HG02938 (cell line): ENCODE measurements around the gene ARL15.
"Not testable (repeated sequence)": the region's sequence is repeated elsewhere in the genome, so short reads cannot be mapped to it uniquely, and the experiment has no call there.

Experiments
- ATAC-seq: cut with Tn5 transposase; IDR thresholded peaks from one replicate; pipeline ENCODE4 v1.9.1; 2021; ENCODE audit warnings: mild to moderate bottlenecking, moderate library complexity; ENCODE audit not compliant: unreplicated experiment

Gene ARL15

GRCh38 chr5:54103871-54104270 is 206.5 kb downstream of the ARL15 start:
- ATAC-seq, result no peak

- no peak for ATAC-seq
Observed at GRCh38 chr5:54098267-54098666, 212.1 kb downstream of the ARL15 start.

DNA sequence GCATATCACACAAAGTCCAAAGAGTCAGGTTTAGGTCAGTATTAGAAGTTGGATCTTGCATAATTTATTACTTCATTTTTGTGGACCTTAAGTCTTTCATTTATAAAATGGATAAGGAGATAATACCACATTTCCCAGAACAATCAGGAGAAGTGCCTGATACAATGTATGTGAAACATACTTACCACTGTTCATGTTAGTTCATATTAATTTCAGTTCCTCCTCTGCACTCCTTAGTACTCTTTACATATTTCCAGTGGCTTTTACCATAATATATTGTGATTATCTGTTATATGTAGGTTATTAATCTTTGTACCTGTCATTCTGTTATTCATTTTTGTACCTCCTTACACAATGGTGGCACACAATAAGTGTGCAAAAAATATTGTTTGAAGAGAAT is 214.4 kb downstream of the ARL15 start:
- no peak for ATAC-seq

GRCh38 chr5:54094706-54095105 is 215.7 kb downstream of the ARL15 start:
- no peak for ATAC-seq

DNA sequence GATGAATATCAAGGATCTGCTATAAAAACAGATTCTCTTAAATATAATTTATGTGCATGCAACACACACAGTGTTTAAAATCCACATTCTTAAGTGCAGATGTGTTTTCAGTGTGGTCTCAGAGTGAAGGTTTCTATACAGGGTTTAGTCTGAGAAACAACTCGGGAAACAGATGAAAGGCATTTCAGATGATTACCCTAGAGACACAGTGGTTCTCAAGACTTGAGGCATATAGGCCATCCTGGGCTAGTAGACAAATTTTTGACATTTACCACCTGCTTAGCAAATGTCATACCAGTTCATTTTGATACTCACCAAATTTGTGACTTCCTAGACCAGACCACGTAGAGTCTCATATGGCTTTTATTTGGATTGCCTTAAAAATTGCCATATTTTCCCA is 216.5 kb downstream of the ARL15 start:
- no peak for ATAC-seq

- no peak for ATAC-seq
Observed at GRCh38 chr5:54093081-54093492, 217.3 kb downstream of the ARL15 start.

DNA sequence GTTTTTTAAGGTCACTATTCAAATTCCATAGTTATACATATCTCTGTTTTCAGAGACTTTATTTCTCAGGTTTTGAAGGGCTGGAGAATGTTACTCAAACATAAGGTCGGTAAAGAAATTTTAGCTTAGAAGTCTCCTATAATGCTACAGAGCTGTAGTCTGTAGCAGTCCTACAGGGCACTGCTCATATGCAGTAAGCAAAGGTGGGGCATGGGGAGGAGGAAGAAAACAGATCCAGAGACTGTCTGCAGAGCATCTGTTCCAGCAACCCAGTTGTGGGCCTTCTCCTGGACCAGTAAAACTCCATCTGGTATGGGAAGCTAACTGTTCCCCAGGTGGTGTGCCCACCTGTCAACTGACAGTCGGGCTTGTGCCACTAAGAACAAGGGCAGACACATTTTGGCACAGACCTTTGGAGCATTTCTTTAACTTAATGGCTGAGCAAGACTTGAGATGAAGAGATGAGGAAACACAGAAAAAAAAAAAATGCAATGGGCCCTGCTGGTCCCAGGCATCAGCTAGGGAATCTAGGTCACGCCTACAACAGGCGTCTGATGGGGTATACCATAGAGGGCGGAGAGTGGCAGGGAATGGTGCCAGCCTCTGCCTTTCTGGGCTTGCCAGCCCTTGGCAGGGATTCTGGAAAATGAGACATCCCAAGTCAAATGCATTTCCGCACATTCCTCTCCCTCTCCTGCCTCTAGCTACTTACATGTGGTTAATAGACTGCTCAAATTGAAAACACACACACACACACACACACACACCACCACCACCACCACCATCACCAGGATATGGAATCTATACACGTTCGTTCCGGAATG is 218.9 kb downstream of the ARL15 start:
- ATAC-seq, result no peak

DNA sequence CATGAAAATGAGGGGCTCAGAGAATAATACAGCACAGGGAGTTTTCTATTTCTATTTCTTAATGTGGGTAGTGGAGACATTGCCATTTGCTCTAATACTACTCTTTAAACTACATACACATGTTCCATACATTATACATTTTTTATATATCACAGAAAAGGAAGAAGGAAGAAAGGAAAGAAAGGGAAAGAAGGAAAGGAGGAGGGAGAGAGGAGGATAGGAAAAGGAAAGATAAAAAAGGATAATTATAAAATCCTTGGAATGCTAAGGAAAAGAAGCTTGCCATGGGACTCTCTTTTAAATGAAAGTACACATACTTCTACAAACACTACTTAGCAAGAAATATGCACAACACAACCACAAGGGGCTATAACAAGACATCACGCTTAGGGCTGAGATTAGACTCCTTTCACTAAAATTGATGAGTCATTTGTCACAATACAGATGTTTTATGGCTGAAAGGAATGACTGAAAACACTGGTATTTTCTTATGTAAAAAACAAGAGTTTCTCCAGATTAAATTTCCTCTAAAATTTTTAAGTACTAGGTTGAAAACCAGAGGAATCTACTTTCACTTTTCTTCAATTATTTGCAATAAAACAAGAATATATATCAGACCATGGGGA is 219.8 kb downstream of the ARL15 start:
- no peak for ATAC-seq

DNA sequence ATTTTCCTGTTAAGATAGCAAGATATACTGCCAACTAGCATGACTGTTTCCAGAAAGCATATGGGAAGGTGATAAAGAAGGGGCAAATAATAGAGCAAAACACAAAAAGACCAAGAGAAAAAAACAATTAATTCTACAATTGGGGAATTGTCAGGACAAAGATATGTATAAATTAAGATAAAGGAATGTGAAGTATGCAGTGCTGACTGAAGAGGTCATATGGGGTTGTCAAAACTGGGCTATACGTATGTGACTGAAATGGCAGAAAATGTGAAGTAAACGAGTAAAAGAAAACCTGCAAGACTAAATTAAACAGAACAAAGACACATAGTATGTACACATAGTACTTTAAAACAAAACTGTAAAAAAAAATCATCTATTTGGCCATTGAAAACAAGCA is 222.3 kb downstream of the ARL15 start:
- no peak for ATAC-seq

GRCh38 chr5:54087436-54087835 is 222.9 kb downstream of the ARL15 start:
- no peak for ATAC-seq

DNA sequence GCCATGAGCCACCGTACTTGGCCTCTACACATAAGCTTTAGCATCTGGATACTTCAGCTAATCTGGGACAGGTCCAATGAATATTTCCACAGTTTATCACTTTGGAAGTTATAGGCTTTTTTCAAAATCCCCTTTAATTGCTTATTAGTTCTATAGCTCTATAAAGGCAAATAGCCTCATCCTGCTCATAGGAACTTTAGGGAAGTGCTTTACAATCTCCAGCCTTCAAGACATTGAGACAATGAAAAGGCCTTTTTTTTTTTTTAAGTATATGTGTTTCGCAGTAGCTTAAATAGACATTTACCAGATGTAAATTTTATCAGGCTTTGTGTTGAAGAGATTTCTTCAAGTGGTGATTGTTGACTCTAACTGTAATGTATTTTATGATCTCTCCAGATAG is 224.2 kb downstream of the ARL15 start:
- no peak for ATAC-seq

DNA sequence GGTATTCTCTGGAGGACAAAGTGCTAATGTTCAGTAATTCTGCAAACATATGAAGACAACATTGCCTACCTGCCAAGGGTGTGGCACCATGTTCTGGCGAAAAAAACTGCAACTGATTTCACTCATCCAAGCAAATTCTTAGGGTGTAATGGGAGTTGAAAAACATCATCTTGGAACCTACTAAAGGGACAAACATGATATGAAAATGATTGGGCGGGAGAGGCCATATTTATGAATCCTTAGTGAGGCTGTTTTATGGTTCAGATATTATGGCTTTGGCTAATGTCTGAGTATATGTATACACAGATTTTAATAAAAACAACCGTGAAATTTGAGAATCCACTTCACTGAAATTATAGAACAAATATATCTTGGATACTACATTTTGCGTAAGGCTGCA is 225.7 kb downstream of the ARL15 start:
- no peak for ATAC-seq

- ATAC-seq, result no peak
Observed at GRCh38 chr5:54083851-54084250, 226.5 kb downstream of the ARL15 start.

GRCh38 chr5:54083245-54083644 is 227.1 kb downstream of the ARL15 start:
- ATAC-seq, result no peak

DNA sequence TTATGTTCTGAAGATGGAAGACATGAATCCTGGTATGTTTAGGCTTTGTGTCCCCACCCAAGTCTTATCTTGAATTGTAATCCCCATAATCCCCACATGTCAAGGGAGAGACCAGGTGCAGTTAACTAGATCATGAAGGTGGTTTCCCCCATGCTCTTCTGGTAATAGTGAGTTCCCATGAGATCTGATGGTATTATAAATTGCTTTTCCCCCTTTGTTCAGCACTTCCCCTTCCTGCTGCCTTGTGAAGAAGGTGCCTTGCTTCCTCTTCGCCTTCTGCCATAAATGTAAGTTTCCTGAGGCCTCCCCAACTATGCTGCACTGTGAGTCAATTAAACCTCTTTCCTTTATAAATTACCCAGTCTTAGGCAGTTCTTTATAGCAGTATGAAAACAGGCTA is 229.0 kb downstream of the ARL15 start:
- ATAC-seq, result no peak

- ATAC-seq, result no peak
Observed at GRCh38 chr5:54080831-54081230, 229.5 kb downstream of the ARL15 start.

- no peak for ATAC-seq
Observed at GRCh38 chr5:54073735-54074134, 236.6 kb downstream of the ARL15 start.

- ATAC-seq, result no peak
Observed at GRCh38 chr5:54073131-54073530, 237.2 kb downstream of the ARL15 start.

- no peak for ATAC-seq
Observed at GRCh38 chr5:54066433-54066832, 243.9 kb downstream of the ARL15 start.

- no peak for ATAC-seq
Observed at GRCh38 chr5:54063817-54064216, 246.6 kb downstream of the ARL15 start.

DNA sequence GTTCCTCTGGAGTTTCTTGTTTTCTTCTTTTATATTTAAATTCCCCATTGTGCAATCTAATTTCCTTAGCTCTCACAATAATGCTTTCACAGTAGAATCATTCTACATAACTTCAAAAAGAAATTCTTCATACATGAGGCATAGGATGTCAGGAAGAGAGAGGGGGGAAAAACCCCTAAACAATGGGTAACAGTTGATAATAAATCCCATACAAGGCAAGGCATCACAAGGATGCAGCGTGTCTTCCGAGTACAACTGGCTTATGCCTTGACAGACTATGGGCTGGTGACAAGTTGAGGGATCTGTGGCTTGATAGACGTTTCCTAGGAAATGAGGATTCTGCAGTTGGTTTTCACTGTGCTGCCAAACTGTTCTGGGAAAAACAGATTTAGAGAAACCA is 247.4 kb downstream of the ARL15 start:
- no peak for ATAC-seq

DNA sequence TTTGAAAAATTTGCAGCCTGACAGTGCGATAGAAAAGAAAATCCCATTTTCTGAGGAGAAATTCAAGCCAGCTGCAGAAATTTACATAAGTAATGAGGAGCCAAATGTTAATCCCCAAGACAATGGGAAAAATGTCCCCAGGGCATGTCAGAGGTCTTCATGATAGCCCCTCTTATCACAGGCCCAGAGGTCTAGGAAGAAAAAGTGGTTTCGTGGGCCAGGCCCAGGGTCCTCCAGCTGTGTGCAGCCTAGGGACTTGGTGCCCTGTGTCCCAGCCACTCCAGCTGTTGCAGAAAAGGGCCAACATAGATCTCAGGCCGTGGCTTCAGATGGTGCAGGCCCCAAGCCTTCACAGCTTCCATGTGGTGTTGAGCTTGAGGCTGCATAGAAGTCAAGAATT is 249.5 kb downstream of the ARL15 start:
- ATAC-seq, result not testable (repeated sequence)

- ATAC-seq, result no peak
Observed at GRCh38 chr5:54049963-54050362, 260.4 kb downstream of the ARL15 start.
